Measurements from ENCODE around the gene AMDHD2. TPM values are rescaled to one million over a fixed set of nuclear protein-coding genes. Genes with fewer than 3 reads are reported as not detected.
"Not testable (repeated sequence)": the region's sequence is repeated elsewhere in the genome, so short reads cannot be mapped to it uniquely, and the experiment has no call there.

AMDHD2 gene
- total RNA-seq, 1 donor from 2014 or later: 46.4 TPM

DNA sequence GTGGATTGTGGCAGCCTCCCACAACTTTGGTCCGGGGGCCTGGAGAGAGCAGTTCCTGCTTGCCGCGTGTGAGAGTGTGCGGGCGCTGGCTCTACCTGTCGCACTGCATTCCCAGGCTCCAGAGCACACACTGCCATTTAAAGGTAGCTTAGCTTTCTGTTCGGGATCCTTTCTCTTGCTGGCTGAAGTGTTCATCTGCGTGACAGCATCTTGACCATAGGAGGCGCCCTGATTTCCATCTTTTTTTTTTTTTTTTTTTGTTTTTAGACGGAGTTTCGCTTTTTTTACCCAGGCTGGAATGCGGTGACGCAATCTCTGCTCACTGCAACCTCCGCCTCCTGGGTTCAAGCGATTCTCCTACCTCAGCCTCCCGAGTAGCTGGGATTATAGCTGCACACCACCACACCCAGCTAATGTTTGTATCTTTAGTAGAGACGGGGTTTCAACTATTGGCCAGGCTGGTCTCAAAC, 31.3 kb downstream of the AMDHD2 start:
- not testable (repeated sequence) for H3K36me3 Mint-ChIP-seq; H3K4me1 Mint-ChIP-seq; H3K4me3 Mint-ChIP-seq; H3K9me3 Mint-ChIP-seq; DNase-seq (ENCODE audit: low spot score in 2 of 2, unreplicated experiment in 2 of 2); H3K27me3 Mint-ChIP-seq (ENCODE audit: low read depth)
- TF ChIP-seq, protein P1, sequence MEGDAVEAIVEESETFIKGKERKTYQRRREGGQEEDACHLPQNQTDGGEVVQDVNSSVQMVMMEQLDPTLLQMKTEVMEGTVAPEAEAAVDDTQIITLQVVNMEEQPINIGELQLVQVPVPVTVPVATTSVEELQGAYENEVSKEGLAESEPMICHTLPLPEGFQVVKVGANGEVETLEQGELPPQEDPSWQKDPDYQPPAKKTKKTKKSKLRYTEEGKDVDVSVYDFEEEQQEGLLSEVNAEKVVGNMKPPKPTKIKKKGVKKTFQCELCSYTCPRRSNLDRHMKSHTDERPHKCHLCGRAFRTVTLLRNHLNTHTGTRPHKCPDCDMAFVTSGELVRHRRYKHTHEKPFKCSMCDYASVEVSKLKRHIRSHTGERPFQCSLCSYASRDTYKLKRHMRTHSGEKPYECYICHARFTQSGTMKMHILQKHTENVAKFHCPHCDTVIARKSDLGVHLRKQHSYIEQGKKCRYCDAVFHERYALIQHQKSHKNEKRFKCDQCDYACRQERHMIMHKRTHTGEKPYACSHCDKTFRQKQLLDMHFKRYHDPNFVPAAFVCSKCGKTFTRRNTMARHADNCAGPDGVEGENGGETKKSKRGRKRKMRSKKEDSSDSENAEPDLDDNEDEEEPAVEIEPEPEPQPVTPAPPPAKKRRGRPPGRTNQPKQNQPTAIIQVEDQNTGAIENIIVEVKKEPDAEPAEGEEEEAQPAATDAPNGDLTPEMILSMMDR (IDR thresholded peaks at IDR 0.05; ENCODE audit: unreplicated experiment): peak; percentile 14
- peak overlapping the region; percentile 96 for H3K27ac Mint-ChIP-seq

DNA sequence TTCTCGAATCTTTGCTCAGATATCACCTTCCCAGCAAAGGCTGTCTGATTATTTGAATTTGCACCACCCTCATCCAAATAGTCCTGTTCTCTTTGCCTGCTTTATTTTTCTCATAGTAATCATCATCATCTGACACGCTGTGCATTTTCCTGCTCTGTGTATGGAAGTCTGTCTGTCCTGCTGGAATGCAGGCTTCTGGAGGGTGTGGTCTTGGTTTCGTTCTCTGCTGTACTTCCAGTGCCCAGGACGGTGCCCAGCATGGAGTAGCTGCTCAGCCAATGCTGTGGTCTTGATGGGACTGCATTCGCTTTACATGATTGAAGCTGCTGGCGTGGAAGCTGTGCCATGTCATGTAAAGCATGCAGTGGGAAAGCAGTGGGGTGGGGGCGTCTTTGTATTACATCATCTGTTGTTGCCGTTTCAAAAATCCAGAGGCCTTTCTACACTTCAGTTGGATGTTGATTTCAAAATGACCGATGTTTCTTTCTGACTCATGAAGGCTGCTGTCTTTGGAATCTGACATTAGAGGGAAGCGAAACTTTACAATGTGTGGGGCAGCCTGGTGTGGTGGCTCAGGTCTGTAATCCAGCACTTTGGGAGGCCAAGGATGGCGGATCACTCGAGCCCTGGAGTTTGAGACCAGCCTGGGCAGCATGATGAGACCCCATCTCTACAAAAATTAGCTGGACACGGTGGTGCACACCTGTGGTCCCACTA, 34.7 kb downstream of the AMDHD2 start:
- H3K4me3 Mint-ChIP-seq; H3K4me1 Mint-ChIP-seq; H3K27me3 Mint-ChIP-seq (ENCODE audit: low read depth); H3K36me3 Mint-ChIP-seq; DNase-seq (ENCODE audit: low spot score in 2 of 2, unreplicated experiment in 2 of 2); H3K27ac Mint-ChIP-seq; H3K9me3 Mint-ChIP-seq: not testable (repeated sequence)

DNA sequence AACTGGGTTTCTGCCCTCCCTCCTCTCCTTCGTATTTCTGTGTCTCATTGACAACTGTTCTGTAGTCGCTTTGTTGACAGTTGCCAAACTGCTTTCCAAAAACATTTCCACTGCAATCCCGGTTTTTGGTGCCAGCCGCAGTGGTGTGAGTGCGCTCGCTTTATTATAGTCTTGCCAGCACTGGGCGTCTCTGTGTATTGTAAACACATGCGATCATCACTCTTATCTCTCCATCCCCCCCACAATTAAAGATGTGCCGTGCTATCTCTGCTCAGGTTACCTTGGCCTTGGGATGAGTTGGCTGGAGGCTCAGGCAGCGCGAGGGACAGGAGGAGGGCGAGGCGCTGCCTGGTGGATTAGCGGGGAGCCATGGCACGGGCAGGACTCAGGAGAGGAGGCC, 37.0 kb downstream of the AMDHD2 start:
- H3K4me3 Mint-ChIP-seq; H3K9me3 Mint-ChIP-seq; H3K27me3 Mint-ChIP-seq (ENCODE audit: low read depth); H3K27ac Mint-ChIP-seq; DNase-seq (ENCODE audit: low spot score in 2 of 2, unreplicated experiment in 2 of 2); H3K4me1 Mint-ChIP-seq; H3K36me3 Mint-ChIP-seq: not testable (repeated sequence)

DNA sequence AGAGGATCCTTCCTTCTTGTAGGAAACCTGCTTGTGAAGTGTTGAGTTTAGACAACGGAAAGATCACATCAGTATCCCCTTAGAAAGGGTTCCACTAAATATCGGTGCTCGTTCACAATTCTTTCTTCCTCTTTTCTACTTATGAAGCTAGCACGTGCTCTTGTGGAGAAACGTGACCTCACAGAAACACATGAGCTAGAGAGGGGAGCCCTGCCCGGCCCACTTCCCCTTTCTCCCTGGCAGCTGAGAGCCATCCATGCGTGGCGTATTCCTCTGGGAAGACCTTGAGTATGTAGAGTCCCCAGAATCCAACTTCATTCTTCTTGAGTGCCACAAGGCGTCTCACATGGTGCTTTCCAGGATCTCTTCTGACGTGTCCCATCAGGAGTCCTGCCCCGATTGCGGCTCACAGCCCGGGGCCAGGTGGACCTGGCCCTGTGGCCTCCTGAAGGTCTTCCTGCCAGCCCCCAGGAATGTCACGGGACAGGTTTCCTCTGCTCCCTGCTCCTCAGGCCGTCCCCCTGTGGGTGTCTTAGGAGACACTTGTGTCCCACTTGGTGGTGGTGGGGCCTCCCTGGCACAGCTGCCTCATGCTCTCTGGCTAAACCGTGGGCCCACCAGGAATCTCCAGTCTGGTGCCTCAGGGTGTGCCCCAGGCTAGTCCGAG, 40.1 kb downstream of the AMDHD2 start:
- DNase-seq (ENCODE audit: low spot score in 2 of 2, unreplicated experiment in 2 of 2); H3K9me3 Mint-ChIP-seq; H3K27me3 Mint-ChIP-seq (ENCODE audit: low read depth); H3K4me3 Mint-ChIP-seq; H3K36me3 Mint-ChIP-seq; H3K4me1 Mint-ChIP-seq; H3K27ac Mint-ChIP-seq: not testable (repeated sequence)

DNA sequence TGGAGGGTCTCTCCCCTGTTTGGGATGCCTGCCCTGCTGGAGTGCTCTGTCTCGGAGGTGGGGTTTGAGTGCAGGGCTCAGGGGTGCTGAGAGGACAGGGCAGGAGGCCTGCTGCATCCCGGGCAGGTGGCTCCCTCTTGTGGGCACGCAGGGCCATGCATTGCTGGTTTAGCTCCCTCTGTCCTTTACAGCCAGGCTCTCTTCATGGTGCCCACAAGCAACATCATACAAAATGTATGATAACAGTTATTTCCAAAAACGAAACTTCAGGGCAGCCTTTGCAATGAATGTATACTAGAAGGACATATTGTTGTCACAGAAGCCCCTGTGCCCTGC, 40.6 kb downstream of the AMDHD2 start:
- not testable (repeated sequence) for H3K9me3 Mint-ChIP-seq; H3K4me1 Mint-ChIP-seq; H3K27ac Mint-ChIP-seq; H3K27me3 Mint-ChIP-seq (ENCODE audit: low read depth); H3K4me3 Mint-ChIP-seq; H3K36me3 Mint-ChIP-seq
- DNase-seq (ENCODE audit: low spot score in 2 of 2, unreplicated experiment in 2 of 2): peak; percentile 28 to 72
- TF ChIP-seq, protein P1 (IDR thresholded peaks at IDR 0.05; ENCODE audit: unreplicated experiment): peak; percentile 23

DNA sequence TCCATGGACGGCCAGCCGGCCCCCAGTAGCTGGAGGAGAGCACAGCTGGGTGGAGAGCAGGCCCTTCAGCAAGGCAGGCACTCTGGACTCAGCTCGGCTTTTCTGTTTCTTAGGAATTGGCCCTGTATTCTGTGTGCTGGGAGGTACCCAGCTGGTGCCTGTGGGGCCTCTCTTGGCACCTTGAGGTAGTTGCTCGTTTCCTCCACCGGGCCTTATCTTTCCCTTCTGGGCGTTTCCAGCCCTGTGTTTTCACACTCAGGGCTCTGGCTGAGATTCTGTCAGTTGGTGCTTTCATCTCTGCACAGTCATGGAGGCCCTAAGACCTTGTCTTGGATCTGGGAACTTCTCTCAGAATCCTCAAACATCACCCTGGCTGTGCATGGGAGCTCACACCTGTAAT, 47.3 kb downstream of the AMDHD2 start:
- H3K4me1 Mint-ChIP-seq; H3K4me3 Mint-ChIP-seq; H3K27ac Mint-ChIP-seq; H3K27me3 Mint-ChIP-seq (ENCODE audit: low read depth); H3K9me3 Mint-ChIP-seq; DNase-seq (ENCODE audit: low spot score in 2 of 2, unreplicated experiment in 2 of 2); H3K36me3 Mint-ChIP-seq: not testable (repeated sequence)

DNA sequence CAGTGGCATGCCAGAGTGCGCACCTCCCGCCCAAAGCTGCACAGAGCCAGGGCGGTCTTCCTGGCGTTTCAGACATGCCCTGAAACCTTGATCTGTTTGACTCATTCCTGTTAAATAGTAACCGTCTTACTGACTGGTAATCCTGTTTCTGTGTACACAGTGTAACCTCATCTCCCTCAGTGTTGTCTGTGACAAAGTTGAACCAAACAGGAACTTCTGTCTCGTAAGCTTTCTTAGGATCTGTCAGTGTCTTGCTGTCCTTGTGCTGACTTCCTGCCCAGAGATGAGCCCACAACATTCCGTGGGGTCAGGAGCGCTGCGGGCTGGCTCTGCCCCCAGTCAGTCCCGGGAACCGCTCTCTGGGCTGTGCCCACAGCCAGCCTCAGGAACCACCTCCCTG, 48.4 kb downstream of the AMDHD2 start:
- DNase-seq (ENCODE audit: low spot score in 2 of 2, unreplicated experiment in 2 of 2); H3K27me3 Mint-ChIP-seq (ENCODE audit: low read depth); H3K9me3 Mint-ChIP-seq; H3K4me1 Mint-ChIP-seq; H3K27ac Mint-ChIP-seq; H3K36me3 Mint-ChIP-seq; H3K4me3 Mint-ChIP-seq: not testable (repeated sequence)

DNA sequence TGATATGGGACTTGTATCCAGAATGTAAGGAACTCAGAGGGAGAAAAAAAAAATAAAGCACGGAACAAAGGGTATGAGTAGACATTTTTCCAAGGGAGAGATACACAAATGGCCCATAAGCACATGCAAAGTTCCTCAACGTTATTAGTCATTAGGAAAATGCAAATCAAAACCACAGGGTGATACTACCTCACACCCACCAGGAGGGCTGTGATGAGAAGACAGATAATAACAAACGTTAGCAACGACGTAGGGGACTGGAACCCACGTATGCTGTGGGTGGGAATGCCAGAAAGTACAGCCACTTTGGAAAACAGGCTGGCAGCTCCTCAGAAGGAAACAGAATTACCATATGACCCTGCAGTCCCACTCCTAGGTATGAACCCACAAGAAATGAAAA, 52.5 kb downstream of the AMDHD2 start:
- H3K4me1 Mint-ChIP-seq; H3K27me3 Mint-ChIP-seq (ENCODE audit: low read depth); H3K36me3 Mint-ChIP-seq; H3K9me3 Mint-ChIP-seq; H3K27ac Mint-ChIP-seq; DNase-seq (ENCODE audit: low spot score in 2 of 2, unreplicated experiment in 2 of 2); H3K4me3 Mint-ChIP-seq: not testable (repeated sequence)

DNA sequence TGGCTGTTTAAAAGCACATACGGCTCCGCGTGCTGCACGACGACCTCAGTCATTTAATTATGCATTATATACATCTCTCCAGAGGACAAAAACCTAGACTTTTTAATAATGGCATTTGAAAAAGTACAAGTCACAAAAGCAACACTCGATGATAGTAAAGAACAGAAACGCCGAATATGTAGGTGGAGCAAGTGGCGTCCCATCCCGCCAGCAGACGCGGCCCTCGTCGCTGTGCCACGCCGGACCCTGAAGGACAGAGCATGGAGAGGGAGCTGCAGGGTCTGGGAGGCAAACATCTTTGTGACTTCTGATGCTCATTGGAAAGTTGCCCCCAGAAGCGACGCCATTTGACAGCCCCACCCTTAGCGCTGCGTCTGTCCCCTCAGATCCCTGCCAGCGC, 55.7 kb downstream of the AMDHD2 start:
- not testable (repeated sequence) for H3K36me3 Mint-ChIP-seq; H3K4me1 Mint-ChIP-seq; H3K27me3 Mint-ChIP-seq (ENCODE audit: low read depth); H3K27ac Mint-ChIP-seq; H3K4me3 Mint-ChIP-seq; DNase-seq (ENCODE audit: low spot score in 2 of 2, unreplicated experiment in 2 of 2); H3K9me3 Mint-ChIP-seq

DNA sequence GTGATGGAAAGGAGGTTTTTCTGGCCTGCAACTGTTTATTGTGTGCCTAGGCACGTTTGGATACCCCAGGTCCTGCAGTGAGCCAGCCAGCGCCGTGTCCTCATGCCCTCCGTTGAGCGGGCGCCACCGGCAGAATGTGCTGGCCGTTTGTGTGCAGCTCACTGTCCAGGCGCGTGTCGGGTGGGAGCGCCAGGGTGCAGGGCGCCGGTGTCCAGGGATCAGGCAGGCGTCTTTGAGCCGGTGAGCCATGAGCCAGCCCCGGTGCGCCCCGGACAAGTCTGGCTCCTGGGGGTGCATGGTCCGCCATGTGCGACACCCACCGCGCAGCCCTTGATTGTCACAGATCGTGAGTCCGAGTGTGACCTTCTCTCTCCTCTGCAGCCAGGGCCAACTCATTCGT, 56.9 kb downstream of the AMDHD2 start:
- not testable (repeated sequence) for H3K9me3 Mint-ChIP-seq; H3K27me3 Mint-ChIP-seq (ENCODE audit: low read depth); H3K36me3 Mint-ChIP-seq; DNase-seq (ENCODE audit: low spot score in 2 of 2, unreplicated experiment in 2 of 2); H3K4me3 Mint-ChIP-seq; H3K4me1 Mint-ChIP-seq; H3K27ac Mint-ChIP-seq

DNA sequence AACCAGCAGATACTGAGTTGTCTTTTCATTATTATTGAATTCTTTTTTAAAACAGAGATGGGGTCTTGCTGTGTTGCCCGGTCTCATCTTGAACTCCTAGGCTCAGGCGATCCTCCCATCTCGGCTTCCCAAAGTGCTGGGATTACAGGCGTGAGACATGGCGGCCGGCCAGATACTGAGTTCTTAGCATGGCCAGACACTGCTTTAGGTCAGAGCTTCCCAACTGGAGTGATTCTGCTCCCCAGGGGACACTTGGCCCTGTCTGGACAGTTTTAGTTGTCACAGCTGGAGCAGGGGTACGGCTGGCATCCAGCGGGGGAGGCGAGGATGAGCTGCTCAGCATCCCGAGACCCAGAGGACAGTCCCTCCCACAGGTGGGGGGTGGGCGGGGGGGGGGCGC, 58.7 kb downstream of the AMDHD2 start:
- H3K27ac Mint-ChIP-seq: not testable (repeated sequence)

DNA sequence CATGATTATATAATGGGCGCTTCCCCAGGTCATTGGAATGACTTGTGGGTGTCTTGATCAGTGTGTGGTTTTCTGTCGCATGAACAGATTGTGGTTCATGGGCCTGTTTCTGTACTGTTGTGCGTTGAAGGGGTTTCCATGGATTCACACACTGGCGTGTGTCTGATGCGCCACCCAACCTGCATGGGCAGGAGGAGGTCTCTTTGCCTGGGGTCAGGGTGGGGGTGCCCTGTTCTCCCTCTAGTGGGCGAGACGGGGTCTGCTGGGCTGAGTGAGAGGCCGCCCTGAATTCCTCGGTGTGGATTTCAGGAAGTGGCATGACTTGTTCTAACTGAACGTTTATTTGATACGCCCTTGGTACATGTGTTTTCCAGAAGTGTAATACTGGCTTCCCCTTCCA, 60.0 kb downstream of the AMDHD2 start:
- not testable (repeated sequence) for H3K9me3 Mint-ChIP-seq; H3K4me1 Mint-ChIP-seq; H3K36me3 Mint-ChIP-seq; H3K27me3 Mint-ChIP-seq (ENCODE audit: low read depth); H3K27ac Mint-ChIP-seq; H3K4me3 Mint-ChIP-seq; DNase-seq (ENCODE audit: low spot score in 2 of 2, unreplicated experiment in 2 of 2)

More for the DNA sequence above, 58.7 kb downstream of the AMDHD2 start:
- H3K9me3 Mint-ChIP-seq; H3K4me1 Mint-ChIP-seq; H3K36me3 Mint-ChIP-seq; DNase-seq (ENCODE audit: low spot score in 2 of 2, unreplicated experiment in 2 of 2); H3K4me3 Mint-ChIP-seq; H3K27me3 Mint-ChIP-seq (ENCODE audit: low read depth): not testable (repeated sequence)
